Bronchial epithelial cell (primary cell): ENCODE measurements around the gene MPND. TPM values are rescaled to one million over a fixed set of nuclear protein-coding genes. Genes with fewer than 3 reads are reported as not detected.

Experiments used
- DNase-seq: peaks from one replicate; pipeline ENCODE4 v3.0.0-alpha.2; 2010; ENCODE audit warnings: low read depth
- FAIRE-seq: peaks from 2 replicates; lab custom pipeline; 2011; peaks lifted over from hg19 to GRCh38; lab: Jason Lieb, UNC
- H3K27me3 ChIP-seq: 2 replicates; pipeline ENCODE4 v1.5.1; 2011; ENCODE audit warnings: low read length; ENCODE audit not compliant: control insufficient read depth, insufficient read depth
- H3K36me3 ChIP-seq: 2 replicates; pipeline ENCODE4 v1.5.1; 2011; ENCODE audit warnings: low read length; ENCODE audit not compliant: control insufficient read depth, insufficient read depth
- H3K4me3 ChIP-seq: 2 replicates; pipeline ENCODE4 v1.5.1; 2011; ENCODE audit warnings: mild to moderate bottlenecking, low read depth, low read length, control low read depth
- CTCF ChIP-seq: IDR thresholded peaks from 2 replicates; pipeline ENCODE4 v1.5.1; 2011; ENCODE audit warnings: mild to moderate bottlenecking, moderate library complexity, low read length, control low read depth, inconsistent platforms; ENCODE audit not compliant: insufficient read depth, severe bottlenecking
- total RNA-seq: library from RNA; depleted of rRNA; stranded (reverse); fragments of >200 nt; gene quantifications from 2 replicates; pipeline ENCODE4 v1.2.1, GENCODE V29; 2014

The MPND gene
- total RNA-seq, 1 donor from 2014 or later = 3.7 TPM

GRCh38 chr19:4371247-4372164, 28.1 kb downstream of the MPND start:
- Histone ChIP-seq H3K27me3 (no peaks in the 10 kb centered on the region), H3K36me3 (peaks cover 23% of the 10 kb centered on the region), H3K4me3 (no peak overlapping the region)
- no peak for FAIRE-seq
- DNase-seq = no peak
- no peak for TF ChIP-seq CTCF

- TF ChIP-seq CTCF = no peak
- Histone ChIP-seq H3K4me3 (no peak overlapping the region), H3K36me3 (peaks cover 19% of the 10 kb centered on the region), H3K27me3 (no peaks in the 10 kb centered on the region)
- FAIRE-seq (no peak), DNase-seq (no peak)
These were observed 29.0 kb downstream of the MPND start for GRCh38 chr19:4372165-4373012.

DNA sequence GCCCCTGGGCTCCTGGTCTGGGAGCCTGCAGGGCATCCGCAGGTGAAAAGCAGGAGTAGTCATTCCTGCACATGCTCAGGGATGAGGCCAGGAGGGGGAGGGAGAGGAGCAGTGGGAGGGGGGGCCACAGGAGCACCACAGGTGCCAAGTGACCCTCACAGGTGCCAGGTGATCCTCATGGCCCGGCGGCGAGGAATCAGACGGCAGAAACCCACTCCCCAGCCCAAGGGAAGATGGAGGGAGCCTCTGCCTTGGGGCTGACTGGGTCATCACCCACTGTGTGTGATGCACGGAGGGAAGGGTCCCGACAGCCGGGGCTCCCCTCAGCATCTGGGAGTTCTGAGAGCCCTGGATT, 29.6 kb downstream of the MPND start:
- TF ChIP-seq CTCF = no peak
- FAIRE-seq = no peak

DNA sequence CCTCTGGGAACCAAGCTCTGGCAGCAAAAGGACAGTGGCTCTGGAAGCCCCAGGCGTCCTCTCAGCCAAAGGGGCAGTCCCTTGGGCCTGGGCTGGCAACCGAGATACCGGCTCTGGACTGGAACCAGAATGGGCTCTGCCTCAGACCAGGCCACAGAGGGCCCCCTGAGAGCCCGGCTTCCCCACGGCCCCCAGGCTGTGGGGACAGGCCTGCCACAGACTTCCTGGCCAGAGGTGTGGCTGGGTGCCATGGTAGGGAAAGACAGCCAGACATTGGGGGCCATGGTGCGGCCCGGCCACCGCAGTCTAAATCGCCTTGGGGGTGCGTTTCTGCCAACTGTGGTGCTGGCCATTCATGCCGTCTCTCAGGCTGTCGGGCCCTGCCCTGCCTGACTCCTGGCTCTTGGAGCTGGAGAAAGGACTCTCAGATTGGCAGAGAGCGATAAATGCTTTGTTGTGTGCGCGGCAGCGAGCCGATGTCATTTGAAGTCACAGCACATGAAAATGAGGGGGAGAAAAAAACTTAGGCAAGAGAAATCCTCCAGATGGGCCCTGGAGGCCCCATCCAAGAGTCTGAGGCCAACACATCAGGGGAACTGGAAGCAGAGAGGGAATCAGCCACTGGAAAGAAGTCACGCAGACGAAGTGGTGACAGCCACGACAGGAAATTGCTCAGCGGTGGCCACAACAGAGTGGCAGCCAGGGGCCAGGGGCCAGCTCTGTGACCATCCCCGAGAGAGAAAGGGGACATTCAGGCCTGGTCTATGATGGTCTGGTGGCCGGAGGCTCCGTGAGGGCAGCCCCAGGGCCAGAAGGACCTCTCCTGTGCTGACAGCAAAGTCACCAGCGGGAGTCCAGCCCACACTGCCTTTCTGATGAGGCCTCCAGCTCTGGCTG, 30.5 kb downstream of the MPND start:
- Histone ChIP-seq H3K4me3 (no peak overlapping the region), H3K36me3 (peaks cover 13% of the 10 kb centered on the region), H3K27me3 (no peaks in the 10 kb centered on the region)
- TF ChIP-seq CTCF = no peak
- no peak for FAIRE-seq
- no peak for DNase-seq

More for the DNA sequence above, 29.6 kb downstream of the MPND start:
- H3K4me3 ChIP-seq = no peak overlapping the region
- no peak for DNase-seq
- no peaks in the 10 kb centered on the region for H3K27me3 ChIP-seq
- peaks cover 15% of the 10 kb centered on the region for H3K36me3 ChIP-seq

- no peak for FAIRE-seq
- DNase-seq = peak; percentile 67
- Histone ChIP-seq H3K27me3 (no peaks in the 10 kb centered on the region), H3K4me3 (no peak overlapping the region), H3K36me3 (peaks cover 13% of the 10 kb centered on the region)
- no peak for TF ChIP-seq CTCF
These were observed 31.3 kb downstream of the MPND start for GRCh38 chr19:4374498-4375163.
